ENCODE data around the gene TMEM254. TPM values are rescaled to one million over a fixed set of nuclear protein-coding genes. Genes with fewer than 3 reads are reported as not detected.
"Not testable (repeated sequence)": the region's sequence is repeated elsewhere in the genome, so short reads cannot be mapped to it uniquely, and the experiment has no call there.

The TMEM254 gene
- 4.1 TPM for polyA plus RNA-seq (2012; ENCODE audit: insufficient read depth, insufficient read length)

- peak; percentile 66 for DNase-seq (ENCODE audit: low read depth, low spot score)
- H3K4me3 ChIP-seq (ENCODE audit: low read length) = peak within 1 kb of the TSS; percentile 60
Observed at GRCh38 chr10:80078448-80079311, at the start of gene TMEM254. Gene TMEM254, plus strand, starts transcription at chr10:80078665. Its CDS starts 35 bp downstream, at chr10:80078700.

GRCh38 chr10:80029205-80029604, 49.3 kb upstream of the TMEM254 start:
- DNase-seq (ENCODE audit: low read depth, low spot score) = peak; percentile 14

GRCh38 chr10:80029865-80030264, 48.6 kb upstream of the TMEM254 start:
- DNase-seq (ENCODE audit: low read depth, low spot score); H3K4me3 ChIP-seq (ENCODE audit: low read length): not testable (repeated sequence)

More at GRCh38 chr10:80029205-80029604, 49.3 kb upstream of the TMEM254 start:
- H3K4me3 ChIP-seq (ENCODE audit: low read length) = not testable (repeated sequence)

- H3K4me3 ChIP-seq (ENCODE audit: low read length) = no peak overlapping the region
- no peak for DNase-seq (ENCODE audit: low read depth, low spot score)
Observed at GRCh38 chr10:80032503-80032902, 46.0 kb upstream of the TMEM254 start.

GRCh38 chr10:80034766-80035165, 43.7 kb upstream of the TMEM254 start:
- DNase-seq (ENCODE audit: low read depth, low spot score); H3K4me3 ChIP-seq (ENCODE audit: low read length): not testable (repeated sequence)

GRCh38 chr10:80035430-80035829, 43.0 kb upstream of the TMEM254 start:
- DNase-seq (ENCODE audit: low read depth, low spot score); H3K4me3 ChIP-seq (ENCODE audit: low read length): not testable (repeated sequence)

- DNase-seq (ENCODE audit: low read depth, low spot score); H3K4me3 ChIP-seq (ENCODE audit: low read length): not testable (repeated sequence)
Observed at GRCh38 chr10:80036921-80037500, 41.5 kb upstream of the TMEM254 start.

GRCh38 chr10:80038226-80038625, 40.2 kb upstream of the TMEM254 start:
- H3K4me3 ChIP-seq (ENCODE audit: low read length); DNase-seq (ENCODE audit: low read depth, low spot score): not testable (repeated sequence)

GRCh38 chr10:80041162-80041561, 37.3 kb upstream of the TMEM254 start:
- no peak overlapping the region for H3K4me3 ChIP-seq (ENCODE audit: low read length)
- DNase-seq (ENCODE audit: low read depth, low spot score) = no peak

GRCh38 chr10:80044935-80045334, 33.5 kb upstream of the TMEM254 start:
- peak; percentile 12 for DNase-seq (ENCODE audit: low read depth, low spot score)
- H3K4me3 ChIP-seq (ENCODE audit: low read length) = not testable (repeated sequence)

- DNase-seq (ENCODE audit: low read depth, low spot score) = peak; percentile 49
- H3K4me3 ChIP-seq (ENCODE audit: low read length) = no peak overlapping the region
Observed at GRCh38 chr10:80046629-80047441, 31.6 kb upstream of the TMEM254 start.

- H3K4me3 ChIP-seq (ENCODE audit: low read length) = no peak overlapping the region
- no peak for DNase-seq (ENCODE audit: low read depth, low spot score)
Observed at GRCh38 chr10:80050752-80051151, 27.7 kb upstream of the TMEM254 start.

GRCh38 chr10:80051993-80052392, 26.5 kb upstream of the TMEM254 start:
- H3K4me3 ChIP-seq (ENCODE audit: low read length) = no peak overlapping the region
- no peak for DNase-seq (ENCODE audit: low read depth, low spot score)

GRCh38 chr10:80055760-80056159, 22.7 kb upstream of the TMEM254 start:
- no peak for DNase-seq (ENCODE audit: low read depth, low spot score)
- no peak overlapping the region for H3K4me3 ChIP-seq (ENCODE audit: low read length)

- H3K4me3 ChIP-seq (ENCODE audit: low read length) = no peak overlapping the region
- DNase-seq (ENCODE audit: low read depth, low spot score) = no peak
Observed at GRCh38 chr10:80057171-80057570, 21.3 kb upstream of the TMEM254 start.

- H3K4me3 ChIP-seq (ENCODE audit: low read length) = no peak overlapping the region
- no peak for DNase-seq (ENCODE audit: low read depth, low spot score)
Observed at GRCh38 chr10:80064120-80064886, 14.2 kb upstream of the TMEM254 start.

GRCh38 chr10:80066809-80067208, 11.7 kb upstream of the TMEM254 start:
- H3K4me3 ChIP-seq (ENCODE audit: low read length) = no peak overlapping the region
- no peak for DNase-seq (ENCODE audit: low read depth, low spot score)

- DNase-seq (ENCODE audit: low read depth, low spot score); H3K4me3 ChIP-seq (ENCODE audit: low read length): not testable (repeated sequence)
Observed at GRCh38 chr10:80067821-80068220, 10.6 kb upstream of the TMEM254 start.

- no peak overlapping the region for H3K4me3 ChIP-seq (ENCODE audit: low read length)
- DNase-seq (ENCODE audit: low read depth, low spot score) = no peak
Observed at GRCh38 chr10:80068270-80068669, 10.2 kb upstream of the TMEM254 start.

Data from Jurkat, Clone E6-1 (cell line).